Heart left ventricle (tissue), 16 donors: ENCODE measurements around the gene CCDC85C. TPM values are rescaled to one million over a fixed set of nuclear protein-coding genes. Genes with fewer than 3 reads are reported as not detected.

ENCODE experiments used
- ATAC-seq, 4 donors: fragments of 200-7000 bp; cut with Tn5 transposase; one replicate each; pipeline ENCODE4 v1.9.1; 2020 to 2022; ENCODE audit warnings: moderate library complexity in 4 of 4, mild to moderate bottlenecking in 3 of 4, moderate number of reproducible peaks in 1 of 4
- DNase-seq, 5 donors: peaks; one replicate each; pipeline ENCODE4 v3.0.0-alpha.2; 2020
- H3K27ac ChIP-seq, 12 donors: fragments of 200-600 bp; sonication (generic) in 4 of 12; one replicate each; pipeline versions ENCODE4 v1.5.0 to v1.8.0; 2016 to 2022; ENCODE audit warnings: mild to moderate bottlenecking in 2 of 12
- H3K27me3 ChIP-seq, 9 donors: fragments of 200-600 bp; sonication (generic) in 2 of 9; one replicate each; pipeline versions ENCODE4 v1.5.1 to v1.8.0; 2016 to 2022; ENCODE audit warnings: mild to moderate bottlenecking in 3 of 9
- H3K36me3 ChIP-seq, 9 donors: fragments of 200-600 bp; sonication (generic) in 2 of 9; one replicate each; pipeline versions ENCODE4 v1.5.0 to v1.8.0; 2018 to 2022; ENCODE audit warnings: mild to moderate bottlenecking in 2 of 9
- H3K4me1 ChIP-seq, 12 donors: fragments of 200-600 bp; sonication (generic) in 4 of 12; one replicate each; pipeline versions ENCODE4 v1.5.0 to v1.8.0; 2016 to 2022; ENCODE audit warnings: mild to moderate bottlenecking in 3 of 12
- H3K4me3 ChIP-seq, 12 donors: fragments of 200-600 bp; sonication (generic) in 4 of 12; one replicate each; pipeline versions ENCODE4 v1.5.0 to v1.8.0; 2017 to 2022; ENCODE audit warnings: mild to moderate bottlenecking in 9 of 12, moderate library complexity in 4 of 12
- H3K9me3 ChIP-seq, 12 donors: fragments of 200-600 bp; sonication (generic) in 4 of 12; one replicate each; pipeline versions ENCODE4 v1.5.0 to v1.8.0; 2016 to 2022; ENCODE audit warnings: mild to moderate bottlenecking in 1 of 12
- POLR2A ChIP-seq, 2 donors: fragments of 450-650 bp; IDR thresholded peaks; one replicate each; pipeline ENCODE4 v1.6.1; 2017; ENCODE audit warnings: antibody characterized with exemption in 2 of 2, mild to moderate bottlenecking in 2 of 2, moderate library complexity in 2 of 2
- WGBS, 4 donors: extraction: QIAGEN DNeasy Blood & Tissue Kit in 2 of 4; methylation state at CpG; one replicate each; pipeline versions ENCODE4 v1.1.5 to v1.1.7; 2013 to 2018; 5-methylcytosine and 5-hydroxymethylcytosine counted together
- intact Hi-C, 10 donors: fragments of 100-400 bp; cut with DNase I; formaldehyde crosslinking; loops; one replicate each; pipeline versions ENCODE4 v1.11.1 to v1.14.2; 2022
- polyA plus RNA-seq, 2 donors: library from polyadenylated mRNA; stranded (reverse); fragments of 200-250 nt; gene quantifications; one replicate each; pipeline ENCODE4 v1.2.3, GENCODE V29; 2013
- total RNA-seq, 9 donors: library from RNA; depleted of rRNA in 2 of 9; stranded (reverse); fragments of >200 nt in 2 of 9; fragmentation: NEBNext Ultra II Directional in 3 of 9; extraction: Animal tissue kit (Norgen Biotek cat#: 25700) in 3 of 9; gene quantifications; one replicate each; pipeline versions ENCODE4 v1.1.0 to v1.2.4, GENCODE V29; 2016 to 2023
- TF ChIP-seq, protein P1 (sequence below), 12 donors: fragments of 200-600 bp; sonication (generic) in 4 of 12; IDR thresholded peaks; one replicate each; pipeline versions ENCODE4 v1.5.0 to v1.8.0; 2018 to 2022; ENCODE audit warnings: antibody characterized with exemption in 12 of 12, mild to moderate bottlenecking in 5 of 12
- donor health status: ischemic (EF 13 %, LVEDD 7.1; RV severe dilation, severe dysfunction).
- donor health status: healthy with polysubstance abuse.
- donor health status: DM: no; HTN: yes; CAD: no.
- donor health status: DM: no; HTN: no; CAD: no.
- donor health status: ischemic (EF 25% LVEDD 6.9; RV normal size, moderate dysfunction).
- donor health status: ischemic (EF 25% LVEDD 5.7; RV mildly dilated, moderate dysfunction).
- donor health status: healthy.
- donor health status: DM: yes; HTN: yes; CAD: no.
- donor health status: ischemic (EF 35%, LVEDD 5.7; RV mildly dilated, moderate dysfunction).
- donor health status: nonischemic (EF 11% LVEDD 7.7; RV severe dilation, severe dysfunction).
- donor health status: DM: yes; HTN: yes; CAD: no.
- donor health status: PGD.
- donor health status: ischemic (EF 29% LVEDD 5.4; RV normal size, mild dysfunction).
- donor health status: nonischemic (EF 23%, LVEDD 6.1; RV moderate dilation, normal function).

The CCDC85C gene
- total and polyA plus RNA-seq, 11 donors, result 22.5 to 45.4 (median 29.7) TPM

DNA sequence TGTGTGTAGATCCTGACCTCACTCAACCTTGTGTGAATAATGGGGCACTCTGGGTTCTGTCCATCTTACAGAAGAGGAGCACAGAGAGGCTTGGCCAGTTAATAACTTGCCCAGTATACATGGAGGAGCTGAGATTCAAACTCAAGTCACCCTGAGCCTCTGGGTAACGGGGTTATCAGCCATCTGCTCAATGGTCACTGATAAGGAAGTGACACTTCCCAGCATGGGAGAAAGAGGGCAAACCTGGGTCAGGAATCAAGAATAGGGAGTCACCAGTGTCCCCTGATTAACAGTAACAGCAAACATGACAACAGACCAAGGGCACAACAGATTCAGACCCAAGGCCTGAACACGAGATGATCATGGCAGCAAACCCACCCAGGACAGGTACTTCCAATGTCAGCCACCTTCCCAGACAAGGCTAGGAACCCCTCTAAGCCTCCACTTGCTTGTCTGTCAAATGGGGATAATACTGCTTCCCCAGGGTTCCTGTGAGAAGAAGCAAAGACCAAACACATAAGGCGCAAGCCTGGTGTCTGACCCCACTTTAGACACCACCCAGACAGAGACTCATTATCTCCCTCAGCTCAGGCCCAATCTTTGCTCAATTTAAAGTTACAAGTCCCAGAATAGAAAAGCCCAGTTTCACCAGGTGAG lies 3.6 kb downstream of the CCDC85C start:
- ATAC-seq, result no peak
- 60 to 76% (median 68%) methylated on average over 3 of the region's 3 CpGs for WGBS, 4 donors
- no peaks in the 10 kb centered on the region for H3K9me3 ChIP-seq
- peaks cover 26 to 93% (median 79%) of the 10 kb centered on the region in 12 donors for H3K4me1 ChIP-seq
- H3K27me3 ChIP-seq, result peaks cover 0 to 22% (median 0%) of the 10 kb centered on the region in 9 donors
- H3K36me3 ChIP-seq, result no peaks in the 10 kb centered on the region
- H3K4me3 ChIP-seq, result no peak overlapping the region
- intact Hi-C loops, result loop anchor here in 8 of 10 donors (5.0 to 10.0 kb wide), 5 partner anchors 33 to 73 kb away; no protein-coding TSS in a partner anchor
- H3K27ac ChIP-seq, result peak overlapping the region in 8 of 12 donors; percentile 14 to 77 (median 74)
- TF ChIP-seq POLR2A (IDR thresholded peaks at IDR 0.05), result no peak
- TF ChIP-seq, protein P1, sequence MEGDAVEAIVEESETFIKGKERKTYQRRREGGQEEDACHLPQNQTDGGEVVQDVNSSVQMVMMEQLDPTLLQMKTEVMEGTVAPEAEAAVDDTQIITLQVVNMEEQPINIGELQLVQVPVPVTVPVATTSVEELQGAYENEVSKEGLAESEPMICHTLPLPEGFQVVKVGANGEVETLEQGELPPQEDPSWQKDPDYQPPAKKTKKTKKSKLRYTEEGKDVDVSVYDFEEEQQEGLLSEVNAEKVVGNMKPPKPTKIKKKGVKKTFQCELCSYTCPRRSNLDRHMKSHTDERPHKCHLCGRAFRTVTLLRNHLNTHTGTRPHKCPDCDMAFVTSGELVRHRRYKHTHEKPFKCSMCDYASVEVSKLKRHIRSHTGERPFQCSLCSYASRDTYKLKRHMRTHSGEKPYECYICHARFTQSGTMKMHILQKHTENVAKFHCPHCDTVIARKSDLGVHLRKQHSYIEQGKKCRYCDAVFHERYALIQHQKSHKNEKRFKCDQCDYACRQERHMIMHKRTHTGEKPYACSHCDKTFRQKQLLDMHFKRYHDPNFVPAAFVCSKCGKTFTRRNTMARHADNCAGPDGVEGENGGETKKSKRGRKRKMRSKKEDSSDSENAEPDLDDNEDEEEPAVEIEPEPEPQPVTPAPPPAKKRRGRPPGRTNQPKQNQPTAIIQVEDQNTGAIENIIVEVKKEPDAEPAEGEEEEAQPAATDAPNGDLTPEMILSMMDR (IDR thresholded peaks at IDR 0.05), result no peak
- DNase-seq, result no peak

DNA sequence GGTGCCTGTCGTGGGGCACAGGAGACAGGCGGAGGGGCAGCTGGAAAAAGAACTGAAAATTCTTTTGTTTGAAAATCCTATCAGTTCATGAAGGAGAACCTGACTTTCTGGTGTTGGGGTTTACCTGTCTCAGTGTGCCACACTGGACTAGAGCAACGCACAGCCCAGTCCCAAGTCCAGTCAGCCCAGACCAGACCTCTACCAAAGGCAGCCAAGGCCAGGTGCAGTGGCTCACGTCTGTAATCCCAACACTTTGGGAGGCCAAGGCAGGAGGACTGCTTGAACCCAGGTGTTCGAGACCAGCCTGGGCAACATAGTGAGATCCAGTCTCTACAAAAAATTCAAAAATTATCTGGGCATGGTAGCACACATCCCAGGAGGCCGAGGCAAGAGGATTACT lies 4.6 kb downstream of the CCDC85C start:
- no peaks in the 10 kb centered on the region for H3K36me3 ChIP-seq
- H3K27me3 ChIP-seq, result peaks cover 0 to 18% (median 0%) of the 10 kb centered on the region in 9 donors
- H3K4me1 ChIP-seq, result peaks cover 26 to 94% (median 82%) of the 10 kb centered on the region in 12 donors
- H3K27ac ChIP-seq, result peak overlapping the region in 10 of 12 donors; percentile 49 to 77 (median 70)
- H3K4me3 ChIP-seq, result no peak overlapping the region
- intact Hi-C loops, result loop anchor here in 1 of 10 donors (2.0 kb wide), 1 partner anchor 37 kb away; no protein-coding TSS in a partner anchor
- H3K9me3 ChIP-seq, result no peaks in the 10 kb centered on the region
- TF ChIP-seq POLR2A (IDR thresholded peaks at IDR 0.05), result no peak
- TF ChIP-seq, protein P1 (IDR thresholded peaks at IDR 0.05), result no peak
- 65 to 80% (median 72%) methylated on average over 6 of the region's 6 CpGs for WGBS, 4 donors
- DNase-seq, result no peak
- ATAC-seq, result no peak

DNA sequence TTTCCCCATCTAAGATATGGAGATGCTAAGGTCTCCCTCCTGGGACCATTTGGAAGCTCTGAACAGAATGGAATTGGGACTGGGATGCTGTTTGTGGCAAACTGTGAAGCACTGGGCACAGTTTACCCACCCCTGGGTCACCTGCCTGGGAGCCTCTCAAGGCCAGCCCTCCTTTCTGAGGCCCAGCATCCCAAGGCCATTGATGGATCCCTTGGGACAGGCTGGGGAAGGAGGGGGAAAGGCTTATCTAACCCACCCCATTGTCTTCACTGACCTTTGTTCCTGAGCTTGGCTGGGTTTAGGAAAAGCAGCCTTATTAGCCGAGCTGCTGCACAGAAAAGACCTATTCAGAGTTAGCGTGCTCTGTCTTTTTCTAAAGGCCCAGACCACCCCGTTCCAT lies 5.2 kb downstream of the CCDC85C start:
- H3K4me1 ChIP-seq, result peaks cover 26 to 100% (median 85%) of the 10 kb centered on the region in 12 donors
- H3K9me3 ChIP-seq, result no peaks in the 10 kb centered on the region
- peaks cover 0 to 18% (median 0%) of the 10 kb centered on the region in 9 donors for H3K27me3 ChIP-seq
- intact Hi-C loops, result loop anchor here in 1 of 10 donors (2.0 kb wide), 1 partner anchor 36 kb away; no protein-coding TSS in a partner anchor
- WGBS, 4 donors, result 53 to 71% (median 56%) methylated on average over 3 of the region's 3 CpGs
- peak in 1 of 5 donors; percentile 50 for DNase-seq
- TF ChIP-seq, protein P1 (IDR thresholded peaks at IDR 0.05), result no peak
- TF ChIP-seq POLR2A (IDR thresholded peaks at IDR 0.05), result no peak
- no peaks in the 10 kb centered on the region for H3K36me3 ChIP-seq
- ATAC-seq, result peak in 1 of 4 donors; percentile 45
- no peak overlapping the region for H3K4me3 ChIP-seq
- peak overlapping the region in 11 of 12 donors; percentile 35 to 77 (median 66) for H3K27ac ChIP-seq

DNA sequence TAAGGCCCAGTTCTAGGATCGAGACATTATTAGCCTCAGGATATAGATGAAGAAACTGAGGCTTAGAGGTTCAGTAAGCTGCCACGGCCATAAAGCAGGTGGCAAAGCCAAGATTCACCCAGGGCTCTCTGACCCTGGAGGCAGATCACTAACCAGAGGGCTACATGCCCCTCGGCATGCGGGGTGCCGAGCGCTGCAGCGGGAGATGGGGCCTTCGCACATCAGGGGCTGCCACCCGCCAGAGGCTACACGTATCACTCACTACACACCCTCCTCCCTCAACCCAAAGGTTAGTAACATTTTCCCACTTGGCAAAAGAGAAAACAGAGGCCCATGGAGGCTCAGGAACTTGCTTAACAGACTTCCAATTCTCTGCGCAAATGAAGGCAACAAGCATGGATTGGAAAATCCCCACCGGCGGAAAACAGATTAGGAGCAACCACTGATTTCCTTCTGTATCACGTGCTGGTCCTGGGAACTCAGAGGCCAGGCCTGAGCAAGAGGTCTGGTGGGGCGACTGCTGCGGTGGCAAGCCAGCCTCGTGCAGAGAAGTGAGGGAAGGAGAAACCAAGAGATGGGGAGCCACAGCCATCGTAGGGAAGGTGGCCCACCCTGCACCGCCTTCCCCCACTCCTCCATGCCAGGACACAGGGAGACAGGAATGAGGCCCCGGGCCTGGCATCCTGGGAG lies 6.0 kb downstream of the CCDC85C start:
- WGBS, 4 donors, result 54 to 72% (median 66%) methylated on average over 17 to 20 of the region's 20 CpGs
- Histone ChIP-seq H3K9me3 (no peaks in the 10 kb centered on the region), H3K36me3 (no peaks in the 10 kb centered on the region), H3K27ac (peak overlapping the region in 11 of 12 donors; percentile 35 to 77 (median 66)), H3K4me3 (no peak overlapping the region), H3K4me1 (peaks cover 26 to 100% (median 89%) of the 10 kb centered on the region in 12 donors), H3K27me3 (peaks cover 0 to 11% (median 0%) of the 10 kb centered on the region in 9 donors)
- ATAC-seq, result peak in 1 of 4 donors; percentile 15
- intact Hi-C loops, result loop anchor here in 1 of 10 donors (2.0 kb wide), 1 partner anchor 35 kb away; no protein-coding TSS in a partner anchor
- TF ChIP-seq, protein P1 (IDR thresholded peaks at IDR 0.05), result no peak
- TF ChIP-seq POLR2A (IDR thresholded peaks at IDR 0.05), result no peak
- no peak for DNase-seq
